GM12872 (cell line): ENCODE data around the gene ZNF467.

Experiments used
- CTCF ChIP-seq: IDR thresholded peaks from 3 replicates; pipeline ENCODE4 v1.5.1; 2011; ENCODE audit warnings: low read depth, mild to moderate bottlenecking, low read length, moderate library complexity; ENCODE audit not compliant: insufficient read depth

ZNF467 gene

GRCh38 chr7:149715476-149715875 lies 57.9 kb downstream of the ZNF467 start:
- TF ChIP-seq CTCF = no peak

GRCh38 chr7:149714910-149715471 lies 58.4 kb downstream of the ZNF467 start:
- TF ChIP-seq CTCF = no peak
